ENCODE measurements around the gene MISP3.

Gene MISP3

GRCh38 chr19:14085309-14085995 lies 12.9 kb downstream of the MISP3 start, which contains the start of gene C19orf67:
TSS of gene C19orf67 (minus strand) at chr19:14085783. CDS start at chr19:14085627, 156 bp downstream.
- Histone ChIP-seq H3K36me3 (ENCODE audit: insufficient read depth, low read length) (peaks cover 17% of the 10 kb centered on the region), H3K4me3 (ENCODE audit: low read length) (peak within 1 kb of the TSS; percentile 47), H3K27me3 (ENCODE audit: insufficient read depth, low read length) (peaks cover 6% of the 10 kb centered on the region), H3K27ac (ENCODE audit: low read depth, low read length) (no peak within 1 kb of the TSS), H3K9ac (ENCODE audit: low read depth, low read length) (no peak within 1 kb of the TSS; the same call in 1 of the 2 replicates), H3K4me1 (ENCODE audit: insufficient read depth, low read length) (peaks cover 3% of the 10 kb centered on the region; the same call in 1 of the 2 replicates), H3K9me3 (ENCODE audit: insufficient read depth, low read depth, low read length) (no peaks in the 10 kb centered on the region)
- WGBS, result 66% methylated on average over 54 of the region's 54 CpGs

GRCh38 chr19:14086098-14086497 lies 13.5 kb downstream of the MISP3 start:
- Histone ChIP-seq H3K27me3 (ENCODE audit: insufficient read depth, low read length) (peaks cover 6% of the 10 kb centered on the region), H3K4me3 (ENCODE audit: low read length) (peak overlapping the region; percentile 47; the same call in 1 of the 2 replicates), H3K4me1 (ENCODE audit: insufficient read depth, low read length) (peaks cover 3% of the 10 kb centered on the region; the same call in 1 of the 2 replicates), H3K36me3 (ENCODE audit: insufficient read depth, low read length) (peaks cover 17% of the 10 kb centered on the region), H3K9me3 (ENCODE audit: insufficient read depth, low read depth, low read length) (no peaks in the 10 kb centered on the region), H3K27ac (ENCODE audit: low read depth, low read length) (no peak overlapping the region), H3K9ac (ENCODE audit: low read depth, low read length) (no peak overlapping the region)
- WGBS, result 85% methylated on average over 5 of the region's 5 CpGs

- Histone ChIP-seq H3K4me3 (ENCODE audit: low read length) (peak overlapping the region; percentile 69), H3K27me3 (ENCODE audit: insufficient read depth, low read length) (peaks cover 6% of the 10 kb centered on the region), H3K9ac (ENCODE audit: low read depth, low read length) (no peak overlapping the region), H3K36me3 (ENCODE audit: insufficient read depth, low read length) (peaks cover 17% of the 10 kb centered on the region), H3K27ac (ENCODE audit: low read depth, low read length) (no peak overlapping the region), H3K4me1 (ENCODE audit: insufficient read depth, low read length) (peaks cover 3% of the 10 kb centered on the region; the same call in 1 of the 2 replicates), H3K9me3 (ENCODE audit: insufficient read depth, low read depth, low read length) (peaks cover 7% of the 10 kb centered on the region)
- WGBS, result 89% methylated on average over 30 of the region's 30 CpGs
Observed at GRCh38 chr19:14088634-14089411, 16.2 kb downstream of the MISP3 start.

GRCh38 chr19:14089412-14089661 lies 16.8 kb downstream of the MISP3 start:
- Histone ChIP-seq H3K36me3 (ENCODE audit: insufficient read depth, low read length) (peaks cover 17% of the 10 kb centered on the region), H3K9ac (ENCODE audit: low read depth, low read length) (0 out of 2 replicates have a peak overlapping the region, but pooled peaks have one; percentile 26), H3K27me3 (ENCODE audit: insufficient read depth, low read length) (peaks cover 6% of the 10 kb centered on the region), H3K4me3 (ENCODE audit: low read length) (peak overlapping the region; percentile 69), H3K27ac (ENCODE audit: low read depth, low read length) (no peak overlapping the region), H3K4me1 (ENCODE audit: insufficient read depth, low read length) (peaks cover 3% of the 10 kb centered on the region; the same call in 1 of the 2 replicates), H3K9me3 (ENCODE audit: insufficient read depth, low read depth, low read length) (peaks cover 7% of the 10 kb centered on the region)
- 15% methylated on average over 16 of the region's 16 CpGs for WGBS

- Histone ChIP-seq H3K36me3 (ENCODE audit: insufficient read depth, low read length) (peaks cover 17% of the 10 kb centered on the region), H3K9me3 (ENCODE audit: insufficient read depth, low read depth, low read length) (peaks cover 7% of the 10 kb centered on the region), H3K4me1 (ENCODE audit: insufficient read depth, low read length) (peaks cover 3% of the 10 kb centered on the region; the same call in 1 of the 2 replicates), H3K27me3 (ENCODE audit: insufficient read depth, low read length) (peaks cover 6% of the 10 kb centered on the region), H3K27ac (ENCODE audit: low read depth, low read length) (peak overlapping the region; percentile 79; the same call in 1 of the 2 replicates), H3K4me3 (ENCODE audit: low read length) (peak overlapping the region; percentile 69), H3K9ac (ENCODE audit: low read depth, low read length) (0 out of 2 replicates have a peak overlapping the region, but pooled peaks have one; percentile 26)
- under 1% methylated on average over 135 of the region's 142 CpGs for WGBS
Observed at GRCh38 chr19:14089662-14090508, 17.3 kb downstream of the MISP3 start.

GRCh38 chr19:14090509-14091080 lies 18.0 kb downstream of the MISP3 start, which contains the start of gene SAMD1:
TSS of gene SAMD1 (minus strand) at chr19:14090751.
- Histone ChIP-seq H3K9me3 (ENCODE audit: insufficient read depth, low read depth, low read length) (peaks cover 7% of the 10 kb centered on the region), H3K4me1 (ENCODE audit: insufficient read depth, low read length) (peaks cover 3% of the 10 kb centered on the region; the same call in 1 of the 2 replicates), H3K9ac (ENCODE audit: low read depth, low read length) (peak within 1 kb of the TSS; percentile 55), H3K27me3 (ENCODE audit: insufficient read depth, low read length) (peaks cover 6% of the 10 kb centered on the region), H3K36me3 (ENCODE audit: insufficient read depth, low read length) (peaks cover 17% of the 10 kb centered on the region), H3K27ac (ENCODE audit: low read depth, low read length) (peak within 1 kb of the TSS; percentile 83; the same call in 1 of the 2 replicates), H3K4me3 (ENCODE audit: low read length) (peak within 1 kb of the TSS; percentile 86)
- WGBS, result 0% methylated on average over 8 of the region's 65 CpGs

- Histone ChIP-seq H3K9me3 (ENCODE audit: insufficient read depth, low read depth, low read length) (peaks cover 7% of the 10 kb centered on the region), H3K9ac (ENCODE audit: low read depth, low read length) (peak overlapping the region; percentile 55), H3K36me3 (ENCODE audit: insufficient read depth, low read length) (peaks cover 17% of the 10 kb centered on the region), H3K4me3 (ENCODE audit: low read length) (peak overlapping the region; percentile 86), H3K27ac (ENCODE audit: low read depth, low read length) (peak overlapping the region; percentile 83; the same call in 1 of the 2 replicates), H3K27me3 (ENCODE audit: insufficient read depth, low read length) (peaks cover 6% of the 10 kb centered on the region), H3K4me1 (ENCODE audit: insufficient read depth, low read length) (peaks cover 3% of the 10 kb centered on the region; the same call in 1 of the 2 replicates)
- WGBS, result under 1% methylated on average over 67 of the region's 72 CpGs
Observed at GRCh38 chr19:14091081-14091812, 18.7 kb downstream of the MISP3 start.

GRCh38 chr19:14091813-14092462 lies 19.4 kb downstream of the MISP3 start:
- Histone ChIP-seq H3K27ac (ENCODE audit: low read depth, low read length) (peak overlapping the region; percentile 83; the same call in 1 of the 2 replicates), H3K4me1 (ENCODE audit: insufficient read depth, low read length) (peaks cover 3% of the 10 kb centered on the region; the same call in 1 of the 2 replicates), H3K27me3 (ENCODE audit: insufficient read depth, low read length) (peaks cover 6% of the 10 kb centered on the region), H3K9ac (ENCODE audit: low read depth, low read length) (no peak overlapping the region), H3K4me3 (ENCODE audit: low read length) (peak overlapping the region; percentile 86), H3K36me3 (ENCODE audit: insufficient read depth, low read length) (peaks cover 17% of the 10 kb centered on the region), H3K9me3 (ENCODE audit: insufficient read depth, low read depth, low read length) (peaks cover 7% of the 10 kb centered on the region)
- 22% methylated on average over 15 of the region's 15 CpGs for WGBS

- peaks cover 7% of the 10 kb centered on the region for H3K9me3 ChIP-seq (ENCODE audit: insufficient read depth, low read depth, low read length)
- no peak overlapping the region for H3K9ac ChIP-seq (ENCODE audit: low read depth, low read length)
- peaks cover 6% of the 10 kb centered on the region for H3K27me3 ChIP-seq (ENCODE audit: insufficient read depth, low read length)
- peaks cover 7% of the 10 kb centered on the region for H3K36me3 ChIP-seq (ENCODE audit: insufficient read depth, low read length)
- WGBS, result 95% methylated on average over 9 of the region's 9 CpGs
- H3K27ac ChIP-seq (ENCODE audit: low read depth, low read length), result no peak overlapping the region
- peaks cover 3% of the 10 kb centered on the region; the same call in 1 of the 2 replicates for H3K4me1 ChIP-seq (ENCODE audit: insufficient read depth, low read length)
- H3K4me3 ChIP-seq (ENCODE audit: low read length), result no peak overlapping the region
Observed at GRCh38 chr19:14093117-14093823, 20.7 kb downstream of the MISP3 start.

Data from HUES64 (cell line).